DOHH2 (cell line): ENCODE results near the gene DGKK.

Source experiments
- H3F3A ChIP-seq: fragments of 200-600 bp; sonication (generic), shearing (Covaris generic); 2 replicates; pipeline ENCODE4 v1.6.0; 2016; ENCODE audit warnings: antibody characterized with exemption, mild to moderate bottlenecking; ENCODE audit not compliant: control insufficient read depth, insufficient read depth
- H3K27ac ChIP-seq: fragments of 200-600 bp; sonication (generic); 2 replicates; pipeline ENCODE4 v1.5.1; 2014; ENCODE audit warnings: low read depth, mild to moderate bottlenecking, low read length, moderate library complexity
- H3K27me3 ChIP-seq: fragments of 200-600 bp; sonication (generic); 2 replicates; pipeline ENCODE4 v1.6.1; 2014; ENCODE audit warnings: mild to moderate bottlenecking, low read length, mixed read lengths; ENCODE audit not compliant: control insufficient read depth
- H3K36me3 ChIP-seq: fragments of 200-600 bp; sonication (generic); 2 replicates; pipeline ENCODE4 v1.6.1; 2014; ENCODE audit warnings: mild to moderate bottlenecking, low read length, moderate library complexity, mixed read lengths; ENCODE audit not compliant: control insufficient read depth
- H3K4me1 ChIP-seq: fragments of 200-600 bp; sonication (generic); 2 replicates; pipeline ENCODE4 v1.6.1; 2014; ENCODE audit warnings: mild to moderate bottlenecking, low read length, mixed read lengths; ENCODE audit not compliant: control insufficient read depth
- H3K4me2 ChIP-seq: fragments of 200-600 bp; sonication (generic); 2 replicates; pipeline ENCODE4 v1.6.0; 2014; ENCODE audit warnings: mild to moderate bottlenecking, low read length, moderate library complexity
- H3K4me3 ChIP-seq: fragments of 200-600 bp; sonication (generic); 2 replicates; pipeline ENCODE4 v1.5.1; 2014; ENCODE audit warnings: mild to moderate bottlenecking, low read length, mixed read lengths
- H3K79me2 ChIP-seq: fragments of 200-600 bp; sonication (generic); 2 replicates; pipeline ENCODE4 v1.6.1; 2014; ENCODE audit warnings: mild to moderate bottlenecking, low read length, mixed read lengths; ENCODE audit not compliant: control insufficient read depth
- H3K9me2 ChIP-seq: fragments of 200-600 bp; sonication (generic); replicated peaks from 2 replicates; pipeline ENCODE4 v1.6.1; 2014; ENCODE audit warnings: mild to moderate bottlenecking, low read length, mixed read lengths; ENCODE audit not compliant: control insufficient read depth
- H3K9me3 ChIP-seq: fragments of 200-600 bp; sonication (generic); 2 replicates; pipeline ENCODE4 v1.6.1; 2014; ENCODE audit warnings: antibody characterized with exemption, low read length, mixed read lengths; ENCODE audit not compliant: control insufficient read depth, insufficient read depth
- H4K20me1 ChIP-seq: fragments of 200-600 bp; sonication (generic); 2 replicates; pipeline ENCODE4 v1.6.0; 2014; ENCODE audit warnings: low read depth, mild to moderate bottlenecking, antibody characterized with exemption, low read length, moderate library complexity; ENCODE audit not compliant: control insufficient read depth, insufficient read depth
- EZH2phosphoT487 ChIP-seq: fragments of 200-600 bp; sonication (generic); IDR thresholded peaks from 2 replicates; pipeline ENCODE4 v1.6.1; 2017; ENCODE audit warnings: borderline replicate concordance, mild to moderate bottlenecking, antibody characterized with exemption, low read length, moderate library complexity, mixed read lengths
- TF ChIP-seq, protein P1 (sequence below): fragments of 200-600 bp; sonication (generic); IDR thresholded peaks from one replicate; pipeline ENCODE4 v1.5.1; 2014; ENCODE audit warnings: antibody characterized with exemption, mild to moderate bottlenecking, low read depth, low read length; ENCODE audit not compliant: poor library complexity, severe bottlenecking

The DGKK gene

DNA sequence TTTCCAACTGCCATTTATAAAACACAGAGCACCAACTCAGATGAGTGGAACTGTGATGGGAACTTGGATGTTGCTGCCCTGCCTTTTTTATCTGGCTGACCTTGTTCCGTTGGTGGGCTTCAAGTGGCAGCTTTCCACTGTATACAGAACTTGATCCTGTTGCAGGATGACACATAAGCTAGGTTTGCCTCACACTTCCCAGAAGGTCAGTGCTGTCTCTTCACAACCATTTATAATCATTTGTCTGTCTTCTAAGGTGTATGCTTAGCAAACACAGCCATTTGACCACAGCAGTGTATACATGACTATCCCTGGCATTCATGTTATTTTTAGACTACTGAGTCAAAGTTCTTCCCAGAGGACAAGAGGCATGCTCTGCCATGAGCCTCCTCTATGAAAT is 20.3 kb downstream of the DGKK start:
- Histone ChIP-seq H3K79me2 (no peaks in the 10 kb centered on the region), H3K4me1 (no peaks in the 10 kb centered on the region), H3K27me3 (no peaks in the 10 kb centered on the region), H3K36me3 (no peaks in the 10 kb centered on the region), H3K9me2 (no peaks in the 10 kb centered on the region), H3K4me2 (no peak overlapping the region), H4K20me1 (no peaks in the 10 kb centered on the region), H3K4me3 (no peak overlapping the region), H3K9me3 (no peaks in the 10 kb centered on the region), H3K27ac (no peak overlapping the region), H3F3A (no peaks in the 10 kb centered on the region)
- TF ChIP-seq, protein P1, sequence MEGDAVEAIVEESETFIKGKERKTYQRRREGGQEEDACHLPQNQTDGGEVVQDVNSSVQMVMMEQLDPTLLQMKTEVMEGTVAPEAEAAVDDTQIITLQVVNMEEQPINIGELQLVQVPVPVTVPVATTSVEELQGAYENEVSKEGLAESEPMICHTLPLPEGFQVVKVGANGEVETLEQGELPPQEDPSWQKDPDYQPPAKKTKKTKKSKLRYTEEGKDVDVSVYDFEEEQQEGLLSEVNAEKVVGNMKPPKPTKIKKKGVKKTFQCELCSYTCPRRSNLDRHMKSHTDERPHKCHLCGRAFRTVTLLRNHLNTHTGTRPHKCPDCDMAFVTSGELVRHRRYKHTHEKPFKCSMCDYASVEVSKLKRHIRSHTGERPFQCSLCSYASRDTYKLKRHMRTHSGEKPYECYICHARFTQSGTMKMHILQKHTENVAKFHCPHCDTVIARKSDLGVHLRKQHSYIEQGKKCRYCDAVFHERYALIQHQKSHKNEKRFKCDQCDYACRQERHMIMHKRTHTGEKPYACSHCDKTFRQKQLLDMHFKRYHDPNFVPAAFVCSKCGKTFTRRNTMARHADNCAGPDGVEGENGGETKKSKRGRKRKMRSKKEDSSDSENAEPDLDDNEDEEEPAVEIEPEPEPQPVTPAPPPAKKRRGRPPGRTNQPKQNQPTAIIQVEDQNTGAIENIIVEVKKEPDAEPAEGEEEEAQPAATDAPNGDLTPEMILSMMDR: no peak
- TF ChIP-seq EZH2phosphoT487: no peak

DNA sequence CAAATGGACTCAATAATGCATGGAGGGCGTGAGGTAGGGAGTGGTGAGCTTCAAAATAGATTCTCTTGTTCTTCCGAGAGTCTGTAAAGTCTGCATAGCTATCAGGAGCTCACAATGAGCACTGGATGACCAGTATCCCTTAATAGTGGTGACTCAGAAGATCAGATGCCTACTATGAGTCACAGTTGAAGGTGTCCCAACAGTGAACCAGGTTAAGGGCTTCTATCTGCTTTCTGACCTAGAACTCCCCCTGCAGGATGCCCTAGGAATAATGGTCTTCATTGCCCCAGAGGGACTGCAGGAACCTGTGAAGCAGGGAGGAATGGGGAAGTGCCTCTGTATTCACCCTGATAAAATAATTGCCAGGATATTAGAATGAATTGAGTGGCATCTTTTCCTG is 22.1 kb downstream of the DGKK start:
- Histone ChIP-seq H3K4me1 (no peaks in the 10 kb centered on the region), H3K9me3 (no peaks in the 10 kb centered on the region), H3K9me2 (no peaks in the 10 kb centered on the region), H3K27me3 (no peaks in the 10 kb centered on the region), H4K20me1 (no peaks in the 10 kb centered on the region), H3K79me2 (no peaks in the 10 kb centered on the region), H3K36me3 (no peaks in the 10 kb centered on the region), H3K27ac (no peak overlapping the region), H3F3A (no peaks in the 10 kb centered on the region), H3K4me3 (no peak overlapping the region), H3K4me2 (no peak overlapping the region)
- TF ChIP-seq, protein P1: no peak
- no peak for TF ChIP-seq EZH2phosphoT487

DNA sequence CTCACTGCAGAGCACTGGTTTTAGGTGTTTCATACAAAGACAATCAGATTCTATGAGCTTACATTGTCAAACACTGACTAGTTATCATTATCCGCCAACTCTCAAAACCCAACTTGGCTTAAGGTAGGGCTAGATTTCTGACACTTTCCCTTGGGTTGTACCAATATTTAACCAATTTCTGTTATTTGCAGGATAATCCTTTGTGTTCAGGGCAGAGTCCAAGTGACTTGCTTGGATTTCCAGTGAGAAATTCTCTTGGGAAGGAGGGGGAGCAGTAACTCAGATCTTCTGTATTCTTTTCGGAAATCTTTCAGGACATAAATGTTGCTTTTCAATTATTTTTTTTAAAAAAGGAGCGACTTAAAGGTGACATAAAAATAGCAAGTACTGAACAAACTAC is 23.1 kb downstream of the DGKK start:
- no peaks in the 10 kb centered on the region for H4K20me1 ChIP-seq
- H3K4me2 ChIP-seq: no peak overlapping the region
- H3K36me3 ChIP-seq: no peaks in the 10 kb centered on the region
- no peak overlapping the region for H3K4me3 ChIP-seq
- no peaks in the 10 kb centered on the region for H3K79me2 ChIP-seq
- H3K9me2 ChIP-seq: no peaks in the 10 kb centered on the region
- no peaks in the 10 kb centered on the region for H3K9me3 ChIP-seq
- H3K27me3 ChIP-seq: no peaks in the 10 kb centered on the region
- H3K4me1 ChIP-seq: no peaks in the 10 kb centered on the region
- H3K27ac ChIP-seq: no peak overlapping the region
- TF ChIP-seq EZH2phosphoT487: no peak
- TF ChIP-seq, protein P1: no peak
- no peaks in the 10 kb centered on the region for H3F3A ChIP-seq
